ENCODE measurements around the gene OR10T2. TPM values are rescaled to one million over a fixed set of nuclear protein-coding genes. Genes with fewer than 3 reads are reported as not detected.

OR10T2 gene
- total and polyA plus RNA-seq, 10 donors: not detected

DNA sequence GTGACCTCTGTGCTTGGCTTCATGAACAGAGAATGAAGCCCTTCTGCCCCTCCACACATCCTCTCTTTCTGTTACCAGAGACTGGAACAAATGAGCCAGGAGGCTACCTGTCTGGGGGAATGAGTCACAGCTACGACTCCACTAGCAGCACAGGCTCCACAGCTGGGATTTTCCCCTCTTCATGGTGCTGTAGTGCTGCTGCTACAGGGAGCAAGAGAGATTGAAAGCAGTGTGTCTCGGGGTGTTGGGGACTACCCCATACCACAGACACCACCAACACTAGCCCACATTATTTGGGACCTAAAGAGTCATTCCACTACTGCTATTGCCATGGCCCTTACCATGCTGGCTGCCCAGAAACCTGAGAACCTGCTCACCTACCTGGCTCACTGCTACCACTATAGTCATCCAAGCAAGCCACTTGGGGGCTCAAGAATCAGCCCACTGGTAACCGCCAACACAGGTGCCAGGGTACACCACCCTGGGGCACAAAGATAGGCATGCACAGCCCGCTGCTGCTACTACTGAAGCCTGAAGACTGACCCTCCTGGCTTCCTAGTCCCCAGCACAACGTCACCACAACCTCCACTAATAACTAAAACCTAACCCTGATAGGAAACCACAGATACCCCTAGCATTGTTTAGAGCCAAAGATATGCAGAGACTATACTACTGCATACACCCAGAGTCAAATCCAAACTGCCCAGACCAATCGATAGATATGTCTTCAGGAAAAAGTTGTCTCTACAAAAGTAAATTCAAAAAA lies 27.9 kb downstream of the OR10T2 start:
- no peak for DNase-seq
- intact Hi-C loops (cut with DNase I; ENCODE audit: low total_unique reads): no loop called here
- no peak for TF ChIP-seq POLR2A (IDR thresholded peaks at IDR 0.05)
- TF ChIP-seq, protein P1, sequence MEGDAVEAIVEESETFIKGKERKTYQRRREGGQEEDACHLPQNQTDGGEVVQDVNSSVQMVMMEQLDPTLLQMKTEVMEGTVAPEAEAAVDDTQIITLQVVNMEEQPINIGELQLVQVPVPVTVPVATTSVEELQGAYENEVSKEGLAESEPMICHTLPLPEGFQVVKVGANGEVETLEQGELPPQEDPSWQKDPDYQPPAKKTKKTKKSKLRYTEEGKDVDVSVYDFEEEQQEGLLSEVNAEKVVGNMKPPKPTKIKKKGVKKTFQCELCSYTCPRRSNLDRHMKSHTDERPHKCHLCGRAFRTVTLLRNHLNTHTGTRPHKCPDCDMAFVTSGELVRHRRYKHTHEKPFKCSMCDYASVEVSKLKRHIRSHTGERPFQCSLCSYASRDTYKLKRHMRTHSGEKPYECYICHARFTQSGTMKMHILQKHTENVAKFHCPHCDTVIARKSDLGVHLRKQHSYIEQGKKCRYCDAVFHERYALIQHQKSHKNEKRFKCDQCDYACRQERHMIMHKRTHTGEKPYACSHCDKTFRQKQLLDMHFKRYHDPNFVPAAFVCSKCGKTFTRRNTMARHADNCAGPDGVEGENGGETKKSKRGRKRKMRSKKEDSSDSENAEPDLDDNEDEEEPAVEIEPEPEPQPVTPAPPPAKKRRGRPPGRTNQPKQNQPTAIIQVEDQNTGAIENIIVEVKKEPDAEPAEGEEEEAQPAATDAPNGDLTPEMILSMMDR (IDR thresholded peaks at IDR 0.05 in 8 of 11, conservative IDR thresholded peaks at IDR 0.05 in 3 of 11): no peak
- no peak for TF ChIP-seq POLR2AphosphoS5 (IDR thresholded peaks at IDR 0.05)
- 55 to 72% (median 65%) methylated on average over 5 to 6 of the region's 6 CpGs for WGBS, 5 donors
- Histone ChIP-seq H3K4me1 (no peaks in the 10 kb centered on the region), H3K4me3 (no peak overlapping the region), H3K27ac (no peak overlapping the region), H3K27me3 (replicated peaks in 1 of 7) (no peaks in the 10 kb centered on the region), H3K36me3 (no peaks in the 10 kb centered on the region), H3K9me3 (peaks cover 3 to 37% (median 30%) of the 10 kb centered on the region in 8 donors)

DNA sequence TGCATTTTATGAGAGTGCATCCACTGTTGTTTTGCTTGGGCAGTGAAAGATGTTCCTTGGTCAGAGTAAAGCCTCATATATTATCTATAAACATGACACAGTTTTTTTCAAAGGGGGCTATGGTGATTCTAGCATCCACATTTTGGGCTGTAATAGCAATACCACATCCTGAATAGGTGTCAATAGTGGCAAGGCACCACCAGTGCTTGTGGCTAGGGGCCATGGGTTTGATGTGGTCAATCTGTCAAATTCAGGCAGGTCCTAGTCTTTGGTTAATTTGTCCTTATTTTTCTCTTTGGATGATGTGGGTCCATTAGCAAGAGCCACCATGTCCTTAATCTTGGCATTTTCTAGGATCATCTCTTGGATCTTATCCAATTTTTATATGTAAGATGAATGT lies 32.5 kb downstream of the OR10T2 start:
- no peaks in the 10 kb centered on the region for H3K36me3 ChIP-seq
- intact Hi-C loops (cut with DNase I; ENCODE audit: low total_unique reads): no loop called here
- no peak for DNase-seq
- no peaks in the 10 kb centered on the region for H3K27me3 ChIP-seq (replicated peaks in 1 of 7)
- TF ChIP-seq POLR2A (IDR thresholded peaks at IDR 0.05): no peak
- TF ChIP-seq, protein P1 (IDR thresholded peaks at IDR 0.05 in 8 of 11, conservative IDR thresholded peaks at IDR 0.05 in 3 of 11): no peak
- no peak for TF ChIP-seq POLR2AphosphoS5 (IDR thresholded peaks at IDR 0.05)
- no peak overlapping the region for H3K27ac ChIP-seq
- H3K4me1 ChIP-seq: no peaks in the 10 kb centered on the region
- H3K9me3 ChIP-seq: peaks cover 0 to 15% (median 11%) of the 10 kb centered on the region in 8 donors
- no peak overlapping the region for H3K4me3 ChIP-seq

DNA sequence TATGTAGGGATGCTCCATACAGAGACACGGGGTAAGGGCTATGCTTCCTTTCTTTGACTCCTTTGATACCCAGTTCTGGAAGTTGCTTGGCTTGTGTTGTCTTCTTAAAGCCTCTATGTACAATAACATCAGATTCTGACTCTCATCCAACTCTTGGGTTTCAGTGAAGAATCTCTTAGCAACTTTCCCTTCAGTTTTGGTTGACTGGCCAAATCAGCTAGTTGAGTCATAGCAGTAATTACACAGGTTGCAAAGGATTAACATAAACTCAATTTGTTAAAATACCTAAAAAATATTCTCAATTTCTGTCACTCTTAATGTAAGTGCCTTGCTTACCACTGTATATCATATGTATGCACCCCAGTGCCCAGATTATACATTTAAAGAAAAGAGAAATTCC lies 36.3 kb downstream of the OR10T2 start:
- no peak for DNase-seq
- Histone ChIP-seq H3K36me3 (no peaks in the 10 kb centered on the region), H3K4me1 (no peaks in the 10 kb centered on the region), H3K4me3 (no peak overlapping the region), H3K9me3 (no peaks in the 10 kb centered on the region), H3K27ac (no peak overlapping the region), H3K27me3 (replicated peaks in 1 of 7) (no peaks in the 10 kb centered on the region)
- TF ChIP-seq, protein P1 (IDR thresholded peaks at IDR 0.05 in 8 of 11, conservative IDR thresholded peaks at IDR 0.05 in 3 of 11): no peak
- TF ChIP-seq POLR2A (IDR thresholded peaks at IDR 0.05) (no peak), POLR2AphosphoS5 (IDR thresholded peaks at IDR 0.05) (no peak)
- intact Hi-C loops (cut with DNase I; ENCODE audit: low total_unique reads): no loop called here
- 61 to 82% (median 68%) methylated on average over 1 of the region's 1 CpG for WGBS, 5 donors

DNA sequence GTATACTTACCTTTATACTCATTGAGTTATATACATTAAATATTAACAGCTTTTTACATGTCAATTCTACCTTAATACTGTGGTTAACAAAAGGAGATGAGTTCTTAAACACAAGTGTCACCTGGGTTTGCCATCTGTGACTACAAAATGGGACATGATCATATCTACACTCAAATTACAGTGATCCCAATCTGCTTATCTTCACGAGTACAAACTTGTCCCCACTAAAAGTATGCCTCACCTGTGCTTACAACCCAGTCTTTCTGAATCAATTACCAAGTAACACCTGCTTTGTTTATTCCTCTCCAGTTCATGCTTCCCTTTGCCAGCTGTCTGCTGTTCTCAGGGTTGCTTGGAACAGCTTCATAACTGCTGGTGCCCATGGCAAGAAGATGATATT lies 36.8 kb downstream of the OR10T2 start:
- H3K27ac ChIP-seq: no peak overlapping the region

More for the DNA sequence above, 36.8 kb downstream of the OR10T2 start:
- Histone ChIP-seq H3K4me3 (no peak overlapping the region), H3K4me1 (no peaks in the 10 kb centered on the region), H3K36me3 (no peaks in the 10 kb centered on the region), H3K27me3 (replicated peaks in 1 of 7) (no peaks in the 10 kb centered on the region), H3K9me3 (no peaks in the 10 kb centered on the region)
- WGBS, 5 donors: 36 to 54% (median 44%) methylated on average over 1 of the region's 1 CpG
- intact Hi-C loops (cut with DNase I; ENCODE audit: low total_unique reads): no loop called here
- no peak for DNase-seq
- TF ChIP-seq, protein P1 (IDR thresholded peaks at IDR 0.05 in 8 of 11, conservative IDR thresholded peaks at IDR 0.05 in 3 of 11): no peak
- no peak for TF ChIP-seq POLR2A (IDR thresholded peaks at IDR 0.05)
- TF ChIP-seq POLR2AphosphoS5 (IDR thresholded peaks at IDR 0.05): no peak

Measured in spleen (tissue), 11 donors.